Kidney (tissue), 14 donors: ENCODE results near the gene TBX21. TPM values are rescaled to one million over a fixed set of nuclear protein-coding genes. Genes with fewer than 3 reads are reported as not detected.

Experiments used
- DNase-seq, 5 donors: peaks; one replicate each; pipeline ENCODE4 v3.0.0-alpha.2; 2013 to 2020
- FAIRE-seq: peaks from 2 replicates; lab custom pipeline; 2012; peaks lifted over from hg19 to GRCh38; lab: Jason Lieb, UNC
- H3K27ac ChIP-seq, 2 donors: one replicate each; pipeline ENCODE4 v1.7.0; 2013; ENCODE audit warnings: low read depth in 2 of 2, low read length in 2 of 2, inconsistent platforms in 1 of 2
- H3K27me3 ChIP-seq: one replicate; pipeline ENCODE4 v1.7.1; 2013; ENCODE audit warnings: low read length, inconsistent platforms; ENCODE audit not compliant: control insufficient read depth, insufficient read depth
- H3K36me3 ChIP-seq, 3 donors: one replicate each; pipeline versions ENCODE4 v1.7.0 to v1.7.1; 2013; ENCODE audit warnings: low read length in 3 of 3, control low read depth in 1 of 3, inconsistent platforms in 1 of 3; ENCODE audit not compliant: insufficient read depth in 3 of 3, control insufficient read depth in 2 of 3
- H3K4me1 ChIP-seq, 3 donors: one replicate each; pipeline versions ENCODE4 v1.7.0 to v1.7.1; 2013; ENCODE audit warnings: low read length in 3 of 3, inconsistent platforms in 1 of 3, low read depth in 1 of 3; ENCODE audit not compliant: control insufficient read depth in 2 of 3, insufficient read depth in 2 of 3
- H3K4me3 ChIP-seq, 3 donors: one replicate each; pipeline versions ENCODE4 v1.7.0 to v1.8.1; 2013; ENCODE audit warnings: low read length in 3 of 3, control low read depth in 1 of 3, inconsistent platforms in 1 of 3
- H3K9ac ChIP-seq, 3 donors: one replicate each; pipeline versions ENCODE4 v1.7.0 to v1.7.1; 2013; ENCODE audit warnings: low read length in 3 of 3, control low read depth in 1 of 3, inconsistent platforms in 1 of 3
- H3K9me3 ChIP-seq, 3 donors: one replicate each; pipeline versions ENCODE4 v1.7.0 to v1.7.1; 2013; ENCODE audit warnings: low read length in 3 of 3, control low read depth in 1 of 3, inconsistent platforms in 1 of 3; ENCODE audit not compliant: control insufficient read depth in 2 of 3, insufficient read depth in 1 of 3
- intact Hi-C: fragments of 100-400 bp; cut with DNase I; formaldehyde crosslinking; loops from one replicate; pipeline ENCODE4 v1.11.1; 2022
- polyA plus RNA-seq: library from polyadenylated mRNA; stranded (reverse); fragments of 350-450 nt; fragmentation: Illumina TruSeq; extraction: RNeasy Lipid Tissue Mini Kit (QIAGEN cat#74804); gene quantifications from one replicate; pipeline ENCODE4 v1.2.3, GENCODE V29; 2014; ENCODE audit warnings: low read depth, low replicate concordance; ENCODE audit not compliant: insufficient read depth
- total RNA-seq: library from RNA; stranded (reverse); fragmentation: NEBNext Ultra II Directional; extraction: Animal tissue kit (Norgen Biotek cat#: 25700); gene quantifications from one replicate; pipeline ENCODE4 v1.2.1, GENCODE V29; 2021
- TF ChIP-seq, protein P1 (sequence below): IDR thresholded peaks from 3 replicates; pipeline ENCODE4 v1.5.1; 2012; ENCODE audit warnings: mild to moderate bottlenecking, moderate library complexity, borderline replicate concordance; ENCODE audit not compliant: insufficient read depth; ENCODE audit errors: extremely low read depth
- donor health status: control.
- donor health status: control.
- donor health status: control.
- donor health status: control.
- donor health status: control.
- donor health status: DM: yes; HTN: yes; CAD: no.
- donor health status: Normal renal cell carcinoma (clear cell type).

TBX21 gene
- total and polyA plus RNA-seq, 2 donors from 2014 or later, result 0.24 to 1.9 TPM

DNA sequence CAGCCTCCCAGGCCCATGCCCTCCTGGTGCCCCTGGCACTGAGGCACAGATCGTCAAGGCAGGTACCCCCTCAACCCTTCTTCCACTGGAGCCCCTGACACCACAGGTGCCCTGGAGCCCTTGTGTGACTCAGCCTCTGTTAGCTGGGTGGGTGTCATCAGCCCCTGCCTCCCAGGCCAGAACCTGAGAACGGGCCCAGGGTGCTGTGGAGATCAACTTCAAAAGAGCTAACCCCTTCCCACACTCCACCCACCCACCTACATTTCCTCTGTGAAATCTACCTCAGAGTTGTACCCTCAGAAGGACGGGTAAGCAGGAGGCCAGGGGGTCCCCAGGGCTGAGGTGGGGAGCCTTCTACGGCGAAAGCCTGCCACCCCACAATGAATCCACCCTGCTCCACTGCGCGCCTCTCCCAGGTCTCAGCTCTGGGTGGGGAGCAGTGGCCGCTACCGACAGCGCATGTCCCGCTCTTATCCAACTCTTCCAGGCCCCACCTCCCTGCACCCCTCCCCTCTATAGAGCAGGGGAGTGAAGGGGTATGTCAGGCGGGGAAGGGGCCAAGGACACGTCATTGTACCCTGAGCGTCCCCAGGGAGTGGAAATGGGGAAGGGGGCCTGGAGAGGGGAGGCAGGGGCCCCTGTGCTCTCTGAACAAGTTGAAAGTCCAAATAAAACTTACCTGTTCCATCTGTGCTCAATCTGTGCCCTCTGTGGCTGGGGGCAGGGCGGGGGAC is 21.5 kb upstream of the TBX21 start:
- H3K9me3 ChIP-seq, result no peaks in the 10 kb centered on the region
- TF ChIP-seq, protein P1, sequence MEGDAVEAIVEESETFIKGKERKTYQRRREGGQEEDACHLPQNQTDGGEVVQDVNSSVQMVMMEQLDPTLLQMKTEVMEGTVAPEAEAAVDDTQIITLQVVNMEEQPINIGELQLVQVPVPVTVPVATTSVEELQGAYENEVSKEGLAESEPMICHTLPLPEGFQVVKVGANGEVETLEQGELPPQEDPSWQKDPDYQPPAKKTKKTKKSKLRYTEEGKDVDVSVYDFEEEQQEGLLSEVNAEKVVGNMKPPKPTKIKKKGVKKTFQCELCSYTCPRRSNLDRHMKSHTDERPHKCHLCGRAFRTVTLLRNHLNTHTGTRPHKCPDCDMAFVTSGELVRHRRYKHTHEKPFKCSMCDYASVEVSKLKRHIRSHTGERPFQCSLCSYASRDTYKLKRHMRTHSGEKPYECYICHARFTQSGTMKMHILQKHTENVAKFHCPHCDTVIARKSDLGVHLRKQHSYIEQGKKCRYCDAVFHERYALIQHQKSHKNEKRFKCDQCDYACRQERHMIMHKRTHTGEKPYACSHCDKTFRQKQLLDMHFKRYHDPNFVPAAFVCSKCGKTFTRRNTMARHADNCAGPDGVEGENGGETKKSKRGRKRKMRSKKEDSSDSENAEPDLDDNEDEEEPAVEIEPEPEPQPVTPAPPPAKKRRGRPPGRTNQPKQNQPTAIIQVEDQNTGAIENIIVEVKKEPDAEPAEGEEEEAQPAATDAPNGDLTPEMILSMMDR, result no peak
- peaks cover 0 to 7% (median 3%) of the 10 kb centered on the region in 3 donors for H3K36me3 ChIP-seq
- H3K9ac ChIP-seq, result no peak overlapping the region
- H3K4me1 ChIP-seq, result peaks cover 0 to 6% (median 5%) of the 10 kb centered on the region in 3 donors
- peak overlapping the region in 1 of 2 donors; percentile 5 for H3K27ac ChIP-seq
- intact Hi-C loops, result no loop called here
- no peak overlapping the region for H3K4me3 ChIP-seq
- DNase-seq, result no peak
- no peaks in the 10 kb centered on the region for H3K27me3 ChIP-seq
- no peak for FAIRE-seq

DNA sequence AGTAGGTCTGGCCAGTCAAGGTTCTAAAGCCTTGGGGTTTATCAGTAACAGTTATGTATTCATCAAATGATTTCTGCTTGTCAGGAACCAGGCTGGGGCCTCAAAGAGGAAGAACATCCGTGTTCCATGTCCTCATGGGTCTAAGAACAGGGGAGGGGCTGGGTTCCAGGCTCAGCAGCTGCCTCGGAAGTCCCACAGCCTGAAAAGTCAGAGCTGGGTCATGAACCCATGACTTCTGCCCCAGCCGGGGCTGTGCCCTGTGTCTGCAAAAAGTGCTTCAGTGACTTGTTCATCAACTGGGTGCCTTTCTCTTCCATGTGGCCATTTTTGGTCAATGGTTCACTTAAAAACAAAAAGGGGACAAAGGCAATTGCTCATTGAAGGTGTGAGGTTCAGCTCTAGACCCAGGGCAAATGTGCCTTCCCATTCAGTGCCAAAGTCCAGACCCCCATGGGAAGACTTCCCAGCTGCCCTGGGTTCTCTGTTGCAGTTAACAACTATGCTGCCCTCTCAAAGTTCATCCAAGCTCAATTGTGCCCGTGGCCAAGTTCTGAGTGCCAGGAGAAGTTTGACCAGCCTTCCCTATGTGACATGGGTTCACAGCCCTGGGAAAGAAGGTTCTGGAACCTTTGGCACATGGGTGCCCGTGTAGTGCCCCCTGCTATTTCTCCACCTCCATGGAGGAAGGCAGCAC is 20.6 kb upstream of the TBX21 start:
- intact Hi-C loops, result no loop called here
- Histone ChIP-seq H3K27me3 (no peaks in the 10 kb centered on the region), H3K36me3 (peaks cover 0 to 7% (median 3%) of the 10 kb centered on the region in 3 donors), H3K9ac (no peak overlapping the region), H3K27ac (no peak overlapping the region), H3K9me3 (no peaks in the 10 kb centered on the region), H3K4me3 (no peak overlapping the region), H3K4me1 (peaks cover 0 to 6% (median 5%) of the 10 kb centered on the region in 3 donors)
- DNase-seq, result no peak
- TF ChIP-seq, protein P1, result no peak
- FAIRE-seq, result no peak

DNA sequence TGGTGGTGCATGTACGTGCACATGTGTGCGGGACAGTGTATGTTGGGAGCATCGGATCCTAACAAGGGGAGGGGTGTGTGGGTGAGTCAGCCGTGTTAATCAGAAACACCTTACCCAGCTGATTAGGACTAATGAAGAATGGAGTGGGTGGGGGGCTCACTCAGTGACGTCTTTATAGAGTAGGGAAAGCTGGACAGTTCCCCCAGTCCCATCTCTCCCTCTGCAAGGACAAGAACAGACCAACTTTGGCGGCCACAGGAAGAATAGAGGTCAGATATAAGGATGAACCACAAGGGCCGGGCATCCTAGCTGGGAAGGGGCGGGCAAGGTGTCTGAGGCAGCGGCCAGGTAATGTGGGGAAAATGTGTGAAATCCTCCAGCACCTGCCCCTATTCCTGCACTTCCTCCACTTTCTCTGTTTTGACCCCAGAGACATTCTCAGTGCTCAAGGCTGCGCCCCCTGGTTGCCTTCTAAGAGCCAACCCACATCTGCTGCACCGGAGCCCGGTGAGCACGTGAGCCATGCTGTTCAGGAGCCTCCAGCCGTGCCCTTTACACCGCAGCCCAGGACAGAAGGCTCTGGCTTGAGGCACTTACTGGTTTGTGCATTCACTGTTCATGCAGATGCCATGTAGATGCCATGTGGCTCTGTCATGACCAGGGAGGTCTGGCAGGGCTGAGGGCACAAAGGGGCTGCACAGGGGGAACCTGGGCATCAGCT is 18.9 kb upstream of the TBX21 start:
- Histone ChIP-seq H3K9me3 (no peaks in the 10 kb centered on the region), H3K9ac (no peak overlapping the region), H3K27ac (no peak overlapping the region), H3K4me1 (peaks cover 0 to 14% (median 9%) of the 10 kb centered on the region in 3 donors), H3K4me3 (no peak overlapping the region), H3K36me3 (peaks cover 0 to 7% (median 3%) of the 10 kb centered on the region in 3 donors), H3K27me3 (no peaks in the 10 kb centered on the region)
- FAIRE-seq, result no peak
- no peak for DNase-seq
- TF ChIP-seq, protein P1, result no peak
- intact Hi-C loops, result no loop called here
